MM.1S (cell line): Measurements from ENCODE around the gene SH3BGR.

Source experiments
- DNase-seq: peaks from one replicate; pipeline ENCODE4 v3.0.0-alpha.2; 2015
- H2AFZ ChIP-seq: fragments of 300-600 bp; sonication (generic); 2 replicates; pipeline ENCODE4 v1.6.0; 2016; ENCODE audit warnings: antibody characterized with exemption, low read length
- H3F3A ChIP-seq: fragments of 300-600 bp; sonication (generic); 2 replicates; pipeline ENCODE4 v1.6.1; 2016; ENCODE audit warnings: mild to moderate bottlenecking, antibody characterized with exemption, low read length, moderate library complexity, mixed read lengths; ENCODE audit not compliant: insufficient read depth
- H3K27ac ChIP-seq: fragments of 300-600 bp; sonication (generic); 2 replicates; pipeline ENCODE4 v1.5.1; 2016; ENCODE audit warnings: mild to moderate bottlenecking, low read length
- H3K27me3 ChIP-seq: fragments of 300-600 bp; sonication (generic); replicated peaks from 2 replicates; pipeline ENCODE4 v1.6.0; 2016; ENCODE audit warnings: low read length; ENCODE audit not compliant: insufficient read depth
- H3K36me3 ChIP-seq: fragments of 300-600 bp; sonication (generic); replicated peaks from 2 replicates; pipeline ENCODE4 v1.6.1; 2016; ENCODE audit warnings: mild to moderate bottlenecking, low read length, mixed read lengths; ENCODE audit not compliant: insufficient read depth
- H3K4me1 ChIP-seq: fragments of 300-600 bp; sonication (generic); 2 replicates; pipeline ENCODE4 v1.6.1; 2016; ENCODE audit warnings: low read length, mixed read lengths
- H3K4me2 ChIP-seq: fragments of 300-600 bp; sonication (generic); 2 replicates; pipeline ENCODE4 v1.6.0; 2016; ENCODE audit warnings: low read depth, low read length
- H3K4me3 ChIP-seq: fragments of 300-600 bp; sonication (generic); 2 replicates; pipeline ENCODE4 v1.5.1; 2016; ENCODE audit warnings: low read length, mixed read lengths
- H3K79me2 ChIP-seq: fragments of 300-600 bp; sonication (generic); 2 replicates; pipeline ENCODE4 v1.6.1; 2016; ENCODE audit warnings: mixed run types, low read length, mixed read lengths
- H3K9ac ChIP-seq: fragments of 300-600 bp; sonication (generic); 2 replicates; pipeline ENCODE4 v1.6.1; 2016; ENCODE audit warnings: low read length, mixed read lengths
- H3K9me2 ChIP-seq: fragments of 300-600 bp; sonication (generic); replicated peaks from 2 replicates; pipeline ENCODE4 v1.6.1; 2016; ENCODE audit warnings: mild to moderate bottlenecking, low read length, mixed read lengths; ENCODE audit not compliant: insufficient read depth
- H3K9me3 ChIP-seq: fragments of 300-600 bp; sonication (generic); replicated peaks from 2 replicates; pipeline ENCODE4 v1.6.1; 2016; ENCODE audit warnings: mild to moderate bottlenecking, low read length, mixed read lengths; ENCODE audit not compliant: insufficient read depth
- H4K20me1 ChIP-seq: fragments of 300-600 bp; sonication (generic); 2 replicates; pipeline ENCODE4 v1.6.1; 2016; ENCODE audit warnings: mild to moderate bottlenecking, low read length, moderate library complexity, mixed read lengths; ENCODE audit not compliant: insufficient read depth
- EZH2 ChIP-seq: fragments of 300-600 bp; sonication (generic); optimal IDR thresholded peaks from 2 replicates; pipeline ENCODE3; 2017; ENCODE audit warnings: low read depth, mild to moderate bottlenecking, antibody characterized with exemption, low read length, mixed read lengths
- EZH2phosphoT487 ChIP-seq: fragments of 300-600 bp; sonication (generic); IDR thresholded peaks from 2 replicates; pipeline ENCODE4 v1.6.1; 2018; ENCODE audit warnings: antibody characterized with exemption, low read length
- TF ChIP-seq, protein P1 (sequence below): fragments of 300-600 bp; sonication (generic); IDR thresholded peaks from 2 replicates; pipeline ENCODE4 v1.5.1; 2016; ENCODE audit warnings: antibody characterized with exemption, low read length, mixed read lengths

The SH3BGR gene

DNA sequence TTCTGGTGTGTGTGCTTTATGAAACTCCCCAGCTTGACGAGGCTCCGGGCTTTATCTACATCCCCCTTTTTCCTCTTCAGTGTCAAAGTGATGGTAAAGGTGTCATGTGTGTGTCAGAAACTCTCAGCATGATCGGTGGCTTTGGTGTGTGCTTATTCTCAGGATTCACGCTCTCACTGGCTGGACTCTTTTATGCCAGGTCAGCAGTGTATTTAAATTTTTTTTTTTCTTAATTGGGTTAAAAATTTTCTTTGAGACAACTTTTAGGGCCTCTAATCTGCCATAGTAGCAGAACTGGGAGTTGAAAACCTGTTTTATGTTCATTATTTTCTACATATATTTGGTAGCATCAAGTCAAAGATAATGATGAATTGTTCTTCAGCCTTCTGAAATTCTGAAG, 21.0 kb downstream of the SH3BGR start:
- Histone ChIP-seq H3K27me3 (no peaks in the 10 kb centered on the region), H3K79me2 (no peaks in the 10 kb centered on the region), H3K36me3 (no peaks in the 10 kb centered on the region), H3F3A (no peaks in the 10 kb centered on the region), H3K27ac (no peak overlapping the region), H3K4me2 (no peak overlapping the region), H3K9ac (no peak overlapping the region), H3K4me3 (no peak overlapping the region), H3K9me3 (no peaks in the 10 kb centered on the region), H2AFZ (no peak overlapping the region), H4K20me1 (no peaks in the 10 kb centered on the region), H3K4me1 (no peaks in the 10 kb centered on the region), H3K9me2 (no peaks in the 10 kb centered on the region)
- no peak for DNase-seq
- TF ChIP-seq EZH2 (no peak), EZH2phosphoT487 (no peak)
- TF ChIP-seq, protein P1, sequence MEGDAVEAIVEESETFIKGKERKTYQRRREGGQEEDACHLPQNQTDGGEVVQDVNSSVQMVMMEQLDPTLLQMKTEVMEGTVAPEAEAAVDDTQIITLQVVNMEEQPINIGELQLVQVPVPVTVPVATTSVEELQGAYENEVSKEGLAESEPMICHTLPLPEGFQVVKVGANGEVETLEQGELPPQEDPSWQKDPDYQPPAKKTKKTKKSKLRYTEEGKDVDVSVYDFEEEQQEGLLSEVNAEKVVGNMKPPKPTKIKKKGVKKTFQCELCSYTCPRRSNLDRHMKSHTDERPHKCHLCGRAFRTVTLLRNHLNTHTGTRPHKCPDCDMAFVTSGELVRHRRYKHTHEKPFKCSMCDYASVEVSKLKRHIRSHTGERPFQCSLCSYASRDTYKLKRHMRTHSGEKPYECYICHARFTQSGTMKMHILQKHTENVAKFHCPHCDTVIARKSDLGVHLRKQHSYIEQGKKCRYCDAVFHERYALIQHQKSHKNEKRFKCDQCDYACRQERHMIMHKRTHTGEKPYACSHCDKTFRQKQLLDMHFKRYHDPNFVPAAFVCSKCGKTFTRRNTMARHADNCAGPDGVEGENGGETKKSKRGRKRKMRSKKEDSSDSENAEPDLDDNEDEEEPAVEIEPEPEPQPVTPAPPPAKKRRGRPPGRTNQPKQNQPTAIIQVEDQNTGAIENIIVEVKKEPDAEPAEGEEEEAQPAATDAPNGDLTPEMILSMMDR = no peak

DNA sequence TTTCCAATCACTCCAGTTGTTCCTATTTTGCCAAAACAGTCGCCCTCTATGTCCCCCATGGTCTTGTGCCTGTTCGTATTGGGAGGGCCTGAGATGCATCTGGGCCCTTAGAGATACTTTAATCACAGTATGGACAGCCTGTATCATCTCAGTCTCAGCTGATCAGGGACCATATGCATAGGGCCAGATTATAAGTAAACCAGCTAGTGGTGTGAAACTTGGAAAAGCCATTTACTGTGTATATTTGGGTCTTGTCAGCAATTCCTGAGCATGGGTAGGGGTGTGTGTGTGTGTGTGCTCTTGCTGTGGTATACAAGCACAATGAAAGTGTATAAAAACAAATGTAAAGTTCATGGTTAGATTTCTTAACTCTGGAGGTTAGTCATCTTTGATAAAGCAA, 22.8 kb downstream of the SH3BGR start:
- H3K9me3 ChIP-seq = no peaks in the 10 kb centered on the region
- no peaks in the 10 kb centered on the region for H3K79me2 ChIP-seq
- H3K4me1 ChIP-seq = no peaks in the 10 kb centered on the region
- DNase-seq = no peak
- H3K4me2 ChIP-seq = no peak overlapping the region
- H2AFZ ChIP-seq = no peak overlapping the region
- H3K9me2 ChIP-seq = no peaks in the 10 kb centered on the region
- H3K9ac ChIP-seq = no peak overlapping the region
- no peaks in the 10 kb centered on the region for H3F3A ChIP-seq
- TF ChIP-seq EZH2 (no peak), EZH2phosphoT487 (no peak)
- TF ChIP-seq, protein P1 = no peak
- H3K27me3 ChIP-seq = no peaks in the 10 kb centered on the region
- H3K4me3 ChIP-seq = no peak overlapping the region
- H4K20me1 ChIP-seq = no peaks in the 10 kb centered on the region
- H3K36me3 ChIP-seq = no peaks in the 10 kb centered on the region
- no peak overlapping the region for H3K27ac ChIP-seq

DNA sequence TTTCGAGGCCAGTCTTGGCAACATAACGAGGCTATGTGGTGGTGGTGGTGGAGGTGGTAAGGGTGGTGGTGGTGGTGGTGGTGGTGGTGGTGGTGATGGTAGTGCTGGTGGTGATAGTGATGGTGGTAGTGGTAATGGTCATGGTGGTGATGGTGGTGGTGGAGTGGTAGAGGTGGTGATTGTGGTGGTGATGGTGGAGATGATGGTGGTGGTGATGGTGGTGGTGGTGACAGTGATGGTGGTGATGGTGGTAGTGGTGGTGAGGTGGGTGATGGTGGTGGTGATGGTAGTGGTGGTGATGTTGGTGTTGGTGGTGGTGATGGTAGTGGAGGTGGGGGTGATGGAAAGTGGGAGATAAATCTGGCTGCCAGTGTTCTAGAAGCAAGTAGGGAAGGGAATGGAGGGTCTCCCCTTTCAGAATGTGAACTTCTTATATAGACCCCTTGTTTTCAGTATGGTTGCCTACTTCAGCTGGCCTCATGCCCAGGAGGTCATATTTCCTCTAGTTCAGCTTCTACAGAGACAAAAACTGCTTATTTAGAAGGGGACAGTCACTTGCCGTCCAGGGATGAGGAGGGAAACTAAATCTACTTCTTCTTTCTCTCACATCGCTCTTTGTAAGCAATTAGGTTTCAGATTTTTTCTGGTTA, 27.5 kb downstream of the SH3BGR start:
- no peak overlapping the region for H3K9ac ChIP-seq
- no peak overlapping the region for H2AFZ ChIP-seq
- no peak overlapping the region for H3K27ac ChIP-seq
- TF ChIP-seq EZH2phosphoT487 (no peak), EZH2 (no peak)
- TF ChIP-seq, protein P1 = no peak
- no peaks in the 10 kb centered on the region for H3F3A ChIP-seq
- H3K79me2 ChIP-seq = no peaks in the 10 kb centered on the region
- H3K9me2 ChIP-seq = no peaks in the 10 kb centered on the region
- no peak overlapping the region for H3K4me2 ChIP-seq
- no peaks in the 10 kb centered on the region for H3K4me1 ChIP-seq
- DNase-seq = no peak
- no peaks in the 10 kb centered on the region for H3K36me3 ChIP-seq
- no peak overlapping the region for H3K4me3 ChIP-seq
- no peaks in the 10 kb centered on the region for H3K9me3 ChIP-seq
- H4K20me1 ChIP-seq = no peaks in the 10 kb centered on the region
- H3K27me3 ChIP-seq = no peaks in the 10 kb centered on the region
